OCI-LY3 (cell line): ENCODE data around the gene MSTN.

Experiments used
- EZH2phosphoT487 ChIP-seq: fragments of 200-600 bp; shearing (Covaris generic); IDR thresholded peaks from 2 replicates; pipeline ENCODE4 v1.6.1; 2018; ENCODE audit warnings: antibody characterized with exemption, mixed run types, low read depth
- TF ChIP-seq, protein P1 (sequence below): fragments of 200-600, 300-600 bp; sonication (generic); IDR thresholded peaks from 2 replicates; pipeline ENCODE4 v1.5.1; 2014; ENCODE audit warnings: antibody characterized with exemption, low read length, low read depth

DNA sequence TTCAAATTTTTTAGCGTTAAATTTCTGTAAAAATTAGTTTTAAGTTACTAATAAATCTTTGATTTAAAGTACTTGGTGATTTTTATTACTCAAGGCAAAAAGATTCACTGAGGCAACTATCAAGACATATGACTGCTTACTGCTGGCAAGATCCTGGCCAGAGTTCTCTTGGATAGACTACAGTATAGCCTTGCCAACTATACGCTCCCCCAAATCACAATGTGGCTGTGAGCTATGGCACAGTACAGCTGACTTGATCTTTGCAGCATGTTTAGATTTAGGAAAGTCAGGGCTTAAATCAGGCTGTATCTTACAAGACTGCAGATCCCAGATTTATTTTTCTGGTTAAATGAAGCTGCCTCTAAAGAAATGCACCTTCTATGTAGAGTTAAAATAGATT lies 26.5 kb downstream of the MSTN start:
- TF ChIP-seq, protein P1, sequence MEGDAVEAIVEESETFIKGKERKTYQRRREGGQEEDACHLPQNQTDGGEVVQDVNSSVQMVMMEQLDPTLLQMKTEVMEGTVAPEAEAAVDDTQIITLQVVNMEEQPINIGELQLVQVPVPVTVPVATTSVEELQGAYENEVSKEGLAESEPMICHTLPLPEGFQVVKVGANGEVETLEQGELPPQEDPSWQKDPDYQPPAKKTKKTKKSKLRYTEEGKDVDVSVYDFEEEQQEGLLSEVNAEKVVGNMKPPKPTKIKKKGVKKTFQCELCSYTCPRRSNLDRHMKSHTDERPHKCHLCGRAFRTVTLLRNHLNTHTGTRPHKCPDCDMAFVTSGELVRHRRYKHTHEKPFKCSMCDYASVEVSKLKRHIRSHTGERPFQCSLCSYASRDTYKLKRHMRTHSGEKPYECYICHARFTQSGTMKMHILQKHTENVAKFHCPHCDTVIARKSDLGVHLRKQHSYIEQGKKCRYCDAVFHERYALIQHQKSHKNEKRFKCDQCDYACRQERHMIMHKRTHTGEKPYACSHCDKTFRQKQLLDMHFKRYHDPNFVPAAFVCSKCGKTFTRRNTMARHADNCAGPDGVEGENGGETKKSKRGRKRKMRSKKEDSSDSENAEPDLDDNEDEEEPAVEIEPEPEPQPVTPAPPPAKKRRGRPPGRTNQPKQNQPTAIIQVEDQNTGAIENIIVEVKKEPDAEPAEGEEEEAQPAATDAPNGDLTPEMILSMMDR, result no peak
- TF ChIP-seq EZH2phosphoT487, result no peak
